ENCODE measurements around the gene COQ3. TPM values are rescaled to one million over a fixed set of nuclear protein-coding genes. Genes with fewer than 3 reads are reported as not detected.

COQ3 gene
- total and polyA plus RNA-seq, 4 donors = 3.8 to 9.4 (median 8.0) TPM

DNA sequence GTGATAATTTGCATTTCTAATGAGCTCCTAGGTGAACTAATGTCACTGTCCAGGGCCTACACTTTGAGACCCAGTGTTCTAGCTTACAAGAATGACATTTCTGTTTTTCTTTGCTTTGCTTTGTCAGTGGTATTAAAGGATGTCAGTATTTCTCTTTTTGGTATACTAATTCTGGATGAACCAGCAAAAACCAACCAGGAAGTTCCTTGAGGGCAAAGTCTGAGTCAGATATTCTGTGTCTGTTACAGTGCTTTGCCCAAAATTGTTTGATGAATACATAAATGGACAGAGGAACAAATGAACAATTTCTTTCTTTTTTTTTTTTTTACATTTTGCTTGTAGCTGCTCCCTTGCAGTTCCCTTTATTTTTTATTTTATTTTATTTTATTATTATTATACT is 15.4 kb downstream of the COQ3 start:
- Histone ChIP-seq H3K9me3 (ENCODE audit: control insufficient read depth in 4 of 4, low read length in 3 of 4) (no peaks in the 10 kb centered on the region), H3K4me1 (ENCODE audit: control insufficient read depth in 4 of 4, insufficient read depth in 4 of 4, low read length in 3 of 4) (no peaks in the 10 kb centered on the region), H3K9ac (ENCODE audit: low read depth in 1 of 2, low read length in 2 of 2) (no peak overlapping the region), H3K36me3 (ENCODE audit: control insufficient read depth in 4 of 4, insufficient read depth in 3 of 4, low read depth in 1 of 4, low read length in 3 of 4) (no peaks in the 10 kb centered on the region), H3K4me3 (ENCODE audit: low read depth in 1 of 3, low read length in 3 of 3) (no peak overlapping the region), H3K27me3 (ENCODE audit: control insufficient read depth in 4 of 4, insufficient read depth in 4 of 4, low read length in 3 of 4) (no peaks in the 10 kb centered on the region), H3K27ac (ENCODE audit: low read depth in 1 of 2, low read length in 2 of 2) (no peak overlapping the region)
- no peak for DNase-seq (ENCODE audit: low spot score)
- no peak for TF ChIP-seq GABPA (IDR thresholded peaks at IDR 0.05 in 1 of 2, conservative IDR thresholded peaks at IDR 0.05 in 1 of 2)
- no peak for TF ChIP-seq TAF1 (conservative IDR thresholded peaks at IDR 0.05)
- TF ChIP-seq NR2F2 (IDR thresholded peaks at IDR 0.05) = no peak
- no peak for TF ChIP-seq RXRA (IDR thresholded peaks at IDR 0.05)
- TF ChIP-seq, protein P1, sequence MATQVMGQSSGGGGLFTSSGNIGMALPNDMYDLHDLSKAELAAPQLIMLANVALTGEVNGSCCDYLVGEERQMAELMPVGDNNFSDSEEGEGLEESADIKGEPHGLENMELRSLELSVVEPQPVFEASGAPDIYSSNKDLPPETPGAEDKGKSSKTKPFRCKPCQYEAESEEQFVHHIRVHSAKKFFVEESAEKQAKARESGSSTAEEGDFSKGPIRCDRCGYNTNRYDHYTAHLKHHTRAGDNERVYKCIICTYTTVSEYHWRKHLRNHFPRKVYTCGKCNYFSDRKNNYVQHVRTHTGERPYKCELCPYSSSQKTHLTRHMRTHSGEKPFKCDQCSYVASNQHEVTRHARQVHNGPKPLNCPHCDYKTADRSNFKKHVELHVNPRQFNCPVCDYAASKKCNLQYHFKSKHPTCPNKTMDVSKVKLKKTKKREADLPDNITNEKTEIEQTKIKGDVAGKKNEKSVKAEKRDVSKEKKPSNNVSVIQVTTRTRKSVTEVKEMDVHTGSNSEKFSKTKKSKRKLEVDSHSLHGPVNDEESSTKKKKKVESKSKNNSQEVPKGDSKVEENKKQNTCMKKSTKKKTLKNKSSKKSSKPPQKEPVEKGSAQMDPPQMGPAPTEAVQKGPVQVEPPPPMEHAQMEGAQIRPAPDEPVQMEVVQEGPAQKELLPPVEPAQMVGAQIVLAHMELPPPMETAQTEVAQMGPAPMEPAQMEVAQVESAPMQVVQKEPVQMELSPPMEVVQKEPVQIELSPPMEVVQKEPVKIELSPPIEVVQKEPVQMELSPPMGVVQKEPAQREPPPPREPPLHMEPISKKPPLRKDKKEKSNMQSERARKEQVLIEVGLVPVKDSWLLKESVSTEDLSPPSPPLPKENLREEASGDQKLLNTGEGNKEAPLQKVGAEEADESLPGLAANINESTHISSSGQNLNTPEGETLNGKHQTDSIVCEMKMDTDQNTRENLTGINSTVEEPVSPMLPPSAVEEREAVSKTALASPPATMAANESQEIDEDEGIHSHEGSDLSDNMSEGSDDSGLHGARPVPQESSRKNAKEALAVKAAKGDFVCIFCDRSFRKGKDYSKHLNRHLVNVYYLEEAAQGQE (IDR thresholded peaks at IDR 0.05) = no peak
- no peak for TF ChIP-seq YY1 (IDR thresholded peaks at IDR 0.05)

DNA sequence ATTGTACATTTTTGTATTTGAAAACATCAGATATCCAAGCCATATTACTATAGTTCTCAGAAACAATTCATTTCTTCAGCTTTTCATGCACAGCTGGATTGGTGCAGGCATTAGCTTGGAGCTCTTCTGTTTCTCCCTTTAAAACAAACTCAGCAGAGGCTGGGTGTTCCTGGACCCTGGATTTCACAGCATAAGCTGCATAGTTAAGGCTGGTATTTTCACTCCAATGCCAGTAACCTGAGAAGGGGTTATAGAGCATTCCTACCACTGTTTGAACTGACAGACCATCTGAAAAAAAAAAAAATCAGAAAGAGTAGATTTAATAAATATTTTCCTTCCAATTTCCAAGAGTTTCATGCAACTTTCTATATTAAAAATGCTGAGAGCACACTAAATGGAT is 24.5 kb downstream of the COQ3 start:
- H3K9ac ChIP-seq (ENCODE audit: low read depth in 1 of 2, low read length in 2 of 2) = no peak overlapping the region
- no peak overlapping the region for H3K27ac ChIP-seq (ENCODE audit: low read depth in 1 of 2, low read length in 2 of 2)
- H3K4me3 ChIP-seq (ENCODE audit: low read depth in 1 of 3, low read length in 3 of 3) = no peak overlapping the region
- no peaks in the 10 kb centered on the region for H3K36me3 ChIP-seq (ENCODE audit: control insufficient read depth in 4 of 4, insufficient read depth in 3 of 4, low read depth in 1 of 4, low read length in 3 of 4)
- TF ChIP-seq RAD21 (IDR thresholded peaks at IDR 0.05) = no peak
- TF ChIP-seq TAF1 (conservative IDR thresholded peaks at IDR 0.05) = no peak
- TF ChIP-seq HNF4G (IDR thresholded peaks at IDR 0.05) = no peak
- no peak for TF ChIP-seq SP1 (IDR thresholded peaks at IDR 0.05)
- TF ChIP-seq, protein P2, sequence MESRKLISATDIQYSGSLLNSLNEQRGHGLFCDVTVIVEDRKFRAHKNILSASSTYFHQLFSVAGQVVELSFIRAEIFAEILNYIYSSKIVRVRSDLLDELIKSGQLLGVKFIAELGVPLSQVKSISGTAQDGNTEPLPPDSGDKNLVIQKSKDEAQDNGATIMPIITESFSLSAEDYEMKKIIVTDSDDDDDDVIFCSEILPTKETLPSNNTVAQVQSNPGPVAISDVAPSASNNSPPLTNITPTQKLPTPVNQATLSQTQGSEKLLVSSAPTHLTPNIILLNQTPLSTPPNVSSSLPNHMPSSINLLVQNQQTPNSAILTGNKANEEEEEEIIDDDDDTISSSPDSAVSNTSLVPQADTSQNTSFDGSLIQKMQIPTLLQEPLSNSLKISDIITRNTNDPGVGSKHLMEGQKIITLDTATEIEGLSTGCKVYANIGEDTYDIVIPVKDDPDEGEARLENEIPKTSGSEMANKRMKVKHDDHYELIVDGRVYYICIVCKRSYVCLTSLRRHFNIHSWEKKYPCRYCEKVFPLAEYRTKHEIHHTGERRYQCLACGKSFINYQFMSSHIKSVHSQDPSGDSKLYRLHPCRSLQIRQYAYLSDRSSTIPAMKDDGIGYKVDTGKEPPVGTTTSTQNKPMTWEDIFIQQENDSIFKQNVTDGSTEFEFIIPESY (IDR thresholded peaks at IDR 0.05) = no peak
- TF ChIP-seq HNF4A (conservative IDR thresholded peaks at IDR 0.05) = no peak
- TF ChIP-seq, protein P1 (IDR thresholded peaks at IDR 0.05) = no peak
- TF ChIP-seq NR2F2 (IDR thresholded peaks at IDR 0.05) = no peak
- TF ChIP-seq YY1 (IDR thresholded peaks at IDR 0.05) = no peak
- no peak for DNase-seq (ENCODE audit: low spot score)
- H3K9me3 ChIP-seq (ENCODE audit: control insufficient read depth in 4 of 4, low read length in 3 of 4) = no peaks in the 10 kb centered on the region
- no peaks in the 10 kb centered on the region for H3K27me3 ChIP-seq (ENCODE audit: control insufficient read depth in 4 of 4, insufficient read depth in 4 of 4, low read length in 3 of 4)
- no peaks in the 10 kb centered on the region for H3K4me1 ChIP-seq (ENCODE audit: control insufficient read depth in 4 of 4, insufficient read depth in 4 of 4, low read length in 3 of 4)
